ENCODE measurements around the gene EYA3. TPM values are rescaled to one million over a fixed set of nuclear protein-coding genes. Genes with fewer than 3 reads are reported as not detected.

Gene EYA3
- total RNA-seq, 1 experiment from 2014 or later = 13.0 TPM

GRCh38 chr1:28045777-28046176, 42.6 kb downstream of the EYA3 start:
- no peaks in the 10 kb centered on the region for H3K9me3 ChIP-seq (replicated peaks)
- H3K4me1 ChIP-seq (replicated peaks) = peaks cover 9% of the 10 kb centered on the region
- peaks cover 47% of the 10 kb centered on the region for H3K36me3 ChIP-seq
- no peaks in the 10 kb centered on the region for H3K27me3 ChIP-seq (replicated peaks)
- no peak overlapping the region for H3K4me3 ChIP-seq
- DNase-seq (ENCODE audit: low read depth in 1 of 2, low spot score in 2 of 2) = no peak
- H3K27ac ChIP-seq = no peak overlapping the region; the same call in 1 of the 2 replicates

- peaks cover 48% of the 10 kb centered on the region for H3K36me3 ChIP-seq
- H3K4me3 ChIP-seq = no peak overlapping the region
- H3K9me3 ChIP-seq (replicated peaks) = no peaks in the 10 kb centered on the region
- no peak for DNase-seq (ENCODE audit: low read depth in 1 of 2, low spot score in 2 of 2)
- no peaks in the 10 kb centered on the region for H3K27me3 ChIP-seq (replicated peaks)
- no peak overlapping the region for H3K27ac ChIP-seq
- H3K4me1 ChIP-seq (replicated peaks) = peaks cover 9% of the 10 kb centered on the region
Observed at GRCh38 chr1:28044399-28044798, 44.0 kb downstream of the EYA3 start.

- H3K27me3 ChIP-seq (replicated peaks) = no peaks in the 10 kb centered on the region
- H3K9me3 ChIP-seq (replicated peaks) = no peaks in the 10 kb centered on the region
- peaks cover 57% of the 10 kb centered on the region for H3K36me3 ChIP-seq
- H3K4me3 ChIP-seq = no peak overlapping the region
- H3K27ac ChIP-seq = no peak overlapping the region
- no peak for DNase-seq (ENCODE audit: low read depth in 1 of 2, low spot score in 2 of 2)
- H3K4me1 ChIP-seq (replicated peaks) = no peaks in the 10 kb centered on the region
Observed at GRCh38 chr1:28039341-28039740, 49.1 kb downstream of the EYA3 start.

GRCh38 chr1:28037946-28038345, 50.5 kb downstream of the EYA3 start:
- H3K27ac ChIP-seq = no peak overlapping the region
- DNase-seq (ENCODE audit: low read depth in 1 of 2, low spot score in 2 of 2) = no peak
- no peaks in the 10 kb centered on the region for H3K27me3 ChIP-seq (replicated peaks)
- H3K4me1 ChIP-seq (replicated peaks) = no peaks in the 10 kb centered on the region
- no peaks in the 10 kb centered on the region for H3K9me3 ChIP-seq (replicated peaks)
- H3K36me3 ChIP-seq = peaks cover 50% of the 10 kb centered on the region
- H3K4me3 ChIP-seq = no peak overlapping the region

GRCh38 chr1:28037206-28037605, 51.2 kb downstream of the EYA3 start:
- H3K9me3 ChIP-seq (replicated peaks) = no peaks in the 10 kb centered on the region
- peaks cover 47% of the 10 kb centered on the region for H3K36me3 ChIP-seq
- H3K27me3 ChIP-seq (replicated peaks) = no peaks in the 10 kb centered on the region
- DNase-seq (ENCODE audit: low read depth in 1 of 2, low spot score in 2 of 2) = no peak
- H3K4me1 ChIP-seq (replicated peaks) = no peaks in the 10 kb centered on the region
- H3K27ac ChIP-seq = no peak overlapping the region
- no peak overlapping the region for H3K4me3 ChIP-seq

GRCh38 chr1:28036431-28036830, 52.0 kb downstream of the EYA3 start:
- Histone ChIP-seq H3K27ac (no peak overlapping the region), H3K4me1 (replicated peaks) (no peaks in the 10 kb centered on the region), H3K9me3 (replicated peaks) (no peaks in the 10 kb centered on the region), H3K4me3 (no peak overlapping the region), H3K36me3 (peaks cover 42% of the 10 kb centered on the region), H3K27me3 (replicated peaks) (no peaks in the 10 kb centered on the region)
- DNase-seq (ENCODE audit: low read depth in 1 of 2, low spot score in 2 of 2) = no peak

GRCh38 chr1:28035420-28035819, 53.0 kb downstream of the EYA3 start:
- Histone ChIP-seq H3K36me3 (peaks cover 37% of the 10 kb centered on the region), H3K27ac (no peak overlapping the region), H3K4me1 (replicated peaks) (no peaks in the 10 kb centered on the region), H3K4me3 (no peak overlapping the region), H3K27me3 (replicated peaks) (no peaks in the 10 kb centered on the region), H3K9me3 (replicated peaks) (no peaks in the 10 kb centered on the region)
- no peak for DNase-seq (ENCODE audit: low read depth in 1 of 2, low spot score in 2 of 2)

GRCh38 chr1:28032281-28032680, 56.1 kb downstream of the EYA3 start:
- DNase-seq (ENCODE audit: low read depth in 1 of 2, low spot score in 2 of 2) = no peak
- Histone ChIP-seq H3K4me1 (replicated peaks) (peaks cover 12% of the 10 kb centered on the region; the same call in 1 of the 2 replicates), H3K4me3 (no peak overlapping the region), H3K27ac (no peak overlapping the region), H3K27me3 (replicated peaks) (no peaks in the 10 kb centered on the region), H3K9me3 (replicated peaks) (no peaks in the 10 kb centered on the region), H3K36me3 (peaks cover 16% of the 10 kb centered on the region)

- Histone ChIP-seq H3K4me1 (replicated peaks) (peaks cover 12% of the 10 kb centered on the region; the same call in 1 of the 2 replicates), H3K27ac (no peak overlapping the region), H3K9me3 (replicated peaks) (no peaks in the 10 kb centered on the region), H3K27me3 (replicated peaks) (no peaks in the 10 kb centered on the region), H3K4me3 (no peak overlapping the region), H3K36me3 (peaks cover 10% of the 10 kb centered on the region)
- no peak for DNase-seq (ENCODE audit: low read depth in 1 of 2, low spot score in 2 of 2)
Observed at GRCh38 chr1:28031173-28031572, 57.2 kb downstream of the EYA3 start.

GRCh38 chr1:28028873-28029654, 59.3 kb downstream of the EYA3 start:
- no peaks in the 10 kb centered on the region for H3K9me3 ChIP-seq (replicated peaks)
- peaks cover 12% of the 10 kb centered on the region; the same call in 1 of the 2 replicates for H3K4me1 ChIP-seq (replicated peaks)
- no peak overlapping the region for H3K27ac ChIP-seq
- no peak overlapping the region for H3K4me3 ChIP-seq
- peaks cover 13% of the 10 kb centered on the region for H3K36me3 ChIP-seq
- no peak for DNase-seq (ENCODE audit: low read depth in 1 of 2, low spot score in 2 of 2)
- H3K27me3 ChIP-seq (replicated peaks) = no peaks in the 10 kb centered on the region

- no peak overlapping the region for H3K4me3 ChIP-seq
- H3K4me1 ChIP-seq (replicated peaks) = peaks cover 12% of the 10 kb centered on the region; the same call in 1 of the 2 replicates
- H3K36me3 ChIP-seq = peaks cover 18% of the 10 kb centered on the region
- H3K27me3 ChIP-seq (replicated peaks) = no peaks in the 10 kb centered on the region
- DNase-seq (ENCODE audit: low read depth in 1 of 2, low spot score in 2 of 2) = no peak
- no peaks in the 10 kb centered on the region for H3K9me3 ChIP-seq (replicated peaks)
- no peak overlapping the region for H3K27ac ChIP-seq
Observed at GRCh38 chr1:28027660-28028059, 60.8 kb downstream of the EYA3 start.

GRCh38 chr1:28027238-28027637, 61.2 kb downstream of the EYA3 start:
- H3K36me3 ChIP-seq = peaks cover 18% of the 10 kb centered on the region
- DNase-seq (ENCODE audit: low read depth in 1 of 2, low spot score in 2 of 2) = no peak
- H3K4me1 ChIP-seq (replicated peaks) = peaks cover 12% of the 10 kb centered on the region; the same call in 1 of the 2 replicates
- H3K4me3 ChIP-seq = no peak overlapping the region
- no peak overlapping the region for H3K27ac ChIP-seq
- no peaks in the 10 kb centered on the region for H3K27me3 ChIP-seq (replicated peaks)
- H3K9me3 ChIP-seq (replicated peaks) = no peaks in the 10 kb centered on the region

GRCh38 chr1:28026329-28026728, 62.1 kb downstream of the EYA3 start:
- Histone ChIP-seq H3K36me3 (peaks cover 18% of the 10 kb centered on the region), H3K4me3 (no peak overlapping the region), H3K27ac (no peak overlapping the region), H3K27me3 (replicated peaks) (no peaks in the 10 kb centered on the region), H3K9me3 (replicated peaks) (no peaks in the 10 kb centered on the region), H3K4me1 (replicated peaks) (peaks cover 12% of the 10 kb centered on the region; the same call in 1 of the 2 replicates)
- DNase-seq (ENCODE audit: low read depth in 1 of 2, low spot score in 2 of 2) = no peak

GRCh38 chr1:28021064-28021463, 67.3 kb downstream of the EYA3 start:
- H3K4me1 ChIP-seq (replicated peaks) = no peaks in the 10 kb centered on the region; the same call in 1 of the 2 replicates
- no peaks in the 10 kb centered on the region for H3K27me3 ChIP-seq (replicated peaks)
- no peak overlapping the region for H3K4me3 ChIP-seq
- H3K27ac ChIP-seq = no peak overlapping the region
- 0 out of 2 replicates have a peak, but pooled peaks cover 2% of the 10 kb centered on the region for H3K9me3 ChIP-seq (replicated peaks)
- DNase-seq (ENCODE audit: low read depth in 1 of 2, low spot score in 2 of 2) = no peak
- peaks cover 32% of the 10 kb centered on the region for H3K36me3 ChIP-seq

All from SJSA1 (cell line).